Erythroblast (primary cell): ENCODE measurements around the gene KPNA2.

Source experiments
- GATA1 ChIP-seq: IDR thresholded peaks from 2 replicates; pipeline ENCODE4 v1.6.1; 2011; ENCODE audit warnings: low read depth, mild to moderate bottlenecking, control low read depth, low read length, moderate library complexity
- POLR2A ChIP-seq: IDR thresholded peaks from 2 replicates; pipeline ENCODE4 v1.6.1; 2011; ENCODE audit warnings: mild to moderate bottlenecking, low read length

- TF ChIP-seq POLR2A = no peak
- TF ChIP-seq GATA1 = no peak
These were observed 22.1 kb upstream of the KPNA2 start for GRCh38 chr17:68013385-68013784.
